ENCODE results near the gene SLC7A4. TPM values are rescaled to one million over a fixed set of nuclear protein-coding genes. Genes with fewer than 3 reads are reported as not detected.

Gene SLC7A4
- total RNA-seq, 1 donor from 2014 or later = 0.89 TPM

DNA sequence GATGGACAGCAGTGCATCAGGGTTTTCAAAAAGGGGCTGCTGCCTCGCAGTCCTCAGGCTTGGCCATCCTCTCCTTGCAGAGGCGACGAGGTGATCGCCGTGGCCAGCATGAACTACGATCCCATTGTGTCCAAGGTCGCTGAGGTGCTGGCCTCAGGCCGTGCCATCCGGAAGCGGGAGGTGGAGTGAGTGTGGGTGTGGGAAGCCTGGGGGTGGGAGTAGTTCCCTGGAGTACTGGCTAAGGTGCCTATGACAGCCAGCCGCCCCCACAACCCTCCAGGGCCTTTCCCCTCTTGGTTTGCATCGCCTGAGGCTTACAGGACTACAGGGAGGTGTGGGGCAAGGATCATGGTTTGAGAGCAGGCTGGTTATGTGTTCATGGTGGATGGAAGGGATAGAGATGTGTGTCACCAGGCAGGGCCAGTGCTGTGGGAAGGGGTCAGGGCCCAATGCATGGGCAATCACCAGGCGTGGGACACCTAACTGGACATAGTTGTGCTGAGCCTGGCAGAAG, 52.4 kb downstream of the SLC7A4 start:
- no peak for ATAC-seq
- intact Hi-C loops (cut with DNase I) = no loop called here

DNA sequence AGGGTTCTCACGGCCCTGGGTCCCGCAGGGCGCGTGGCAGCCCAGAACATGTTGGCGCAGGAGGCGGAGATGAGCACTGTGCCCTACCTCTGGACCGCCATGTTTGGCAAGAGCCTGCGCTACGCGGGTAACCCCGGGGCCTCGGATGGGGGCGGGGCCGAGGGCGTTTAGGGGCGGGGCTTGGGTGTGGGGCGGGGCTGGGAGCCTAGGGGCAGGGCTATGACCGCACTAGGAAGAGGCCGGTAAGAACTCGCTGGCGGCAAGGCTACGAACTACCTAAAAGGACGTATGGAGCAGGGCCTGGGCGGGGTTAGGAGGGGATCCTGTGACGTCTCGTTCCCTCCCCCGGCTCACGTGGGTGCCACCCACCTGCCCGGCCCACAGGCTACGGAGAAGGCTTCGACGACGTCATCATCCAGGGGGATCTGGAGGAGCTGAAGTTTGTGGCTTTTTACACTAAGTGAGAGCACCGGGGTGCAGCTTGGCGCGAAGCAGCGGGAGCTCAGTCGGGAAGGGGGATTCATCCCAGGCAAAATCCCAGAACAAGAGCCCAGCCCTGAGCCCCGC, 53.0 kb downstream of the SLC7A4 start:
- intact Hi-C loops (cut with DNase I) = no loop called here
- ATAC-seq (peak; percentile 71), DNase-seq (ENCODE audit: low spot score) (peak; percentile 83)

More for the DNA sequence above, 52.4 kb downstream of the SLC7A4 start:
- no peak for DNase-seq (ENCODE audit: low spot score)

Small RNAs within 50 kb of the gene (microRNA-seq; reads per million reads assigned to microRNA genes)
- gene MIR649 = not detected

Other genes with a start within 250 kb of the SLC7A4 start
- 116 TPM for gene PI4KA, start 173.8 kb downstream of the SLC7A4 start, total RNA-seq
- 26.3 TPM for gene SNAP29, start 173.6 kb downstream of the SLC7A4 start, total RNA-seq
- 61.4 TPM for gene CRKL, start 115.2 kb downstream of the SLC7A4 start, total RNA-seq
- 2.1 TPM for gene AIFM3, start 65.3 kb downstream of the SLC7A4 start, total RNA-seq
- gene LZTR1, start 50.3 kb downstream of the SLC7A4 start, total RNA-seq = 72.9 TPM
- 21.9 TPM for gene THAP7, start 30.4 kb downstream of the SLC7A4 start, total RNA-seq
- 2.3 TPM for gene P2RX6, start 17.4 kb downstream of the SLC7A4 start, total RNA-seq
- not detected for gene LRRC74B, start 13.4 kb upstream of the SLC7A4 start, total RNA-seq

Measured in sciatic nerve (tissue), 2 donors.